GM12878 (cell line): ENCODE results near the gene BCR. TPM values are rescaled to one million over a fixed set of nuclear protein-coding genes. Genes with fewer than 3 reads are reported as not detected.

Experiments
- ATAC-seq: fragments of 200-7000 bp; cut with Tn5 transposase; 3 replicates; pipeline ENCODE4 v1.9.1; 2020; ENCODE audit warnings: mild to moderate bottlenecking, moderate library complexity
- BruUV-seq: library from RNA; stranded (reverse); fragments of 400-500 nt; replicated peaks from 2 replicates; lab custom pipeline; 2021; lab: Mats Ljungman, UMichigan
- CTCF ChIA-PET: fragments of 300-600 bp; sonication (Branson Sonifier 250); formaldehyde crosslinking; extraction: SDS; loops from one replicate; lab custom pipeline; 2021; ENCODE audit warnings: inconsistent platforms; lab: Yijun Ruan, JAX
- POLR2A ChIA-PET: fragments of 350-600 bp; formaldehyde crosslinking; extraction: SDS; loops from one replicate; lab custom pipeline; 2021; ENCODE audit warnings: inconsistent platforms; lab: Charles Lee
- RAD21 ChIA-PET: fragments of 300-600 bp; sonication (Branson Sonifier 250); formaldehyde crosslinking; loops from one replicate; lab custom pipeline; 2023; ENCODE audit warnings: antibody characterized with exemption; ENCODE audit not compliant: unreplicated experiment; lab: Charles Lee
- SMC1A ChIA-PET: fragments of 300-600 bp; sonication (Branson Sonifier 250); formaldehyde crosslinking; loops from one replicate; lab custom pipeline; 2023; ENCODE audit not compliant: unreplicated experiment, uncharacterized antibody; lab: Charles Lee
- DNase-seq: peaks from one replicate; pipeline ENCODE4 v3.0.0-alpha.2; 2011; ENCODE audit warnings: low read depth, low spot score
- FAIRE-seq: peaks from 3 replicates; lab custom pipeline; 2011; peaks lifted over from hg19 to GRCh38; lab: Jason Lieb, UNC
- H2AFZ ChIP-seq: 2 replicates; pipeline ENCODE4 v1.6.0; 2011; ENCODE audit warnings: low read depth, low read length, control low read depth; ENCODE audit not compliant: control insufficient read depth
- H3K27ac ChIP-seq: 2 replicates; pipeline ENCODE4 v1.5.1; 2011; ENCODE audit warnings: control low read depth; ENCODE audit not compliant: control insufficient read depth, insufficient read depth
- H3K27me3 ChIP-seq, 2 experiments: replicated peaks in 1 of 2; 2 replicates each; pipeline versions ENCODE4 v1.6.0 to v1.6.1; 2011; ENCODE audit warnings: low read length in 1 of 2; ENCODE audit not compliant: control insufficient read depth in 2 of 2, insufficient read depth in 2 of 2
- H3K36me3 ChIP-seq, 2 experiments: 2 replicates each; pipeline ENCODE4 v1.5.1; 2011; ENCODE audit warnings: low read length in 1 of 2; ENCODE audit not compliant: control insufficient read depth in 2 of 2, insufficient read depth in 2 of 2
- H3K4me1 ChIP-seq: 2 replicates; pipeline ENCODE4 v1.6.1; 2011; ENCODE audit warnings: mild to moderate bottlenecking, low read length, moderate library complexity, mixed read lengths; ENCODE audit not compliant: control insufficient read depth, insufficient read depth
- H3K4me2 ChIP-seq: 2 replicates; pipeline ENCODE4 v1.6.0; 2011; ENCODE audit warnings: control low read depth; ENCODE audit not compliant: control insufficient read depth, insufficient read depth
- H3K4me3 ChIP-seq: fragments of 200-600 bp; sonication (generic); 2 replicates; pipeline ENCODE4 v1.5.1; 2016
- H3K79me2 ChIP-seq: 2 replicates; pipeline ENCODE4 v1.6.0; 2011; ENCODE audit warnings: low read length; ENCODE audit not compliant: control insufficient read depth, insufficient read depth
- H3K9ac ChIP-seq: 2 replicates; pipeline ENCODE4 v1.8.0; 2011; ENCODE audit warnings: low read length, control low read depth, mixed read lengths; ENCODE audit not compliant: control insufficient read depth, insufficient read depth
- H3K9me3 ChIP-seq: replicated peaks from 3 replicates; pipeline ENCODE4 v1.5.1; 2011; ENCODE audit warnings: mild to moderate bottlenecking, low read length; ENCODE audit not compliant: control insufficient read depth, insufficient read depth
- H4K20me1 ChIP-seq: 2 replicates; pipeline ENCODE4 v1.6.0; 2011; ENCODE audit not compliant: control insufficient read depth, insufficient read depth
- JUNB ChIP-seq: IDR thresholded peaks from 2 replicates; pipeline ENCODE4 v1.6.1; 2016; ENCODE audit warnings: antibody characterized with exemption, mild to moderate bottlenecking
- NKRF ChIP-seq: fragments of 450-650 bp; conservative IDR thresholded peaks from 2 replicates; pipeline ENCODE4 v1.6.1; 2017; ENCODE audit warnings: mild to moderate bottlenecking, moderate library complexity
- NRF1 ChIP-seq: conservative IDR thresholded peaks from 2 replicates; pipeline ENCODE4 v1.6.1; 2011; ENCODE audit warnings: mild to moderate bottlenecking, low read depth, low read length, improper control_type of control experiment
- PAX5 ChIP-seq: IDR thresholded peaks from 2 replicates; pipeline ENCODE4 v1.6.1; 2011; ENCODE audit warnings: low read depth, low read length, borderline replicate concordance
- RBBP5 ChIP-seq: fragments of 200-600 bp; sonication (generic); conservative IDR thresholded peaks from 2 replicates; pipeline ENCODE4 v1.6.1; 2016
- RCOR1 ChIP-seq: conservative IDR thresholded peaks from 2 replicates; pipeline ENCODE4 v1.6.1; 2012; ENCODE audit warnings: low read depth, low read length, improper control_type of control experiment
- RUNX3 ChIP-seq: IDR thresholded peaks from 2 replicates; pipeline ENCODE4 v1.6.1; 2012; ENCODE audit warnings: low read length, inconsistent platforms
- SIN3A ChIP-seq: IDR thresholded peaks from 2 replicates; pipeline ENCODE4 v1.6.1; 2012; ENCODE audit warnings: low read depth, low read length, improper control_type of control experiment
- SMC3 ChIP-seq: IDR thresholded peaks from 2 replicates; pipeline ENCODE4 v1.6.1; 2011; ENCODE audit warnings: low read length, improper control_type of control experiment, borderline replicate concordance
- TCF3 ChIP-seq: IDR thresholded peaks from 2 replicates; pipeline ENCODE4 v1.6.1; 2012; ENCODE audit warnings: low read depth, mild to moderate bottlenecking, low read length, borderline replicate concordance; ENCODE audit not compliant: insufficient read depth
- ZBTB33 ChIP-seq: fragments of 450-650 bp; IDR thresholded peaks from 2 replicates; pipeline ENCODE4 v1.6.1; 2017; ENCODE audit warnings: mild to moderate bottlenecking
- ZNF687 ChIP-seq: fragments of 450-650 bp; IDR thresholded peaks from 2 replicates; pipeline ENCODE4 v1.6.1; 2017; ENCODE audit warnings: mild to moderate bottlenecking, moderate library complexity
- WGBS: methylation state at CpG from one replicate; pipeline ENCODE4 v1.1.6; 2016; ENCODE audit warnings: low lambda C conversion rate; ENCODE audit not compliant: insufficient replicate concordance, insufficient coverage; ENCODE audit errors: missing lambda C conversion rate; 5-methylcytosine and 5-hydroxymethylcytosine counted together
- in situ Hi-C: fragments of 300-500 bp; cut with MboI; formaldehyde crosslinking; loops from 9 replicates; pipeline ENCODE4 v1.14.3; 2018; ENCODE audit warnings: mixed read lengths
- intact Hi-C: fragments of 100-400 bp; cut with micrococcal nuclease; formaldehyde crosslinking; loops from one replicate; pipeline ENCODE4 v1.14.2; 2022; ENCODE audit not compliant: unreplicated experiment
- polyA plus RNA-seq, 11 experiments: library from polyadenylated mRNA; depleted of rRNA in 4 of 11; unstranded in 6 of 11; stranded (reverse) in 5 of 11; fragments of >200 nt; fragmentation: Nextera tagmentation in 4 of 11; fragmentation: Illumina TruSeq in 1 of 11; extraction: Ambion mirVana in 4 of 11; extraction: Trizol in 1 of 11; gene quantifications; 1 replicate in 1 of 11; 2 replicates in 10 of 11; pipeline versions ENCODE4 v1.2.1 to v1.2.3, GENCODE V29; 2011 to 2016; ENCODE audit warnings: inconsistent platforms in 2 of 11, missing spikeins in 2 of 11, low read depth in 1 of 11
- total RNA-seq, 4 experiments: library from RNA; depleted of rRNA in 3 of 4; stranded (reverse); fragments of >200 nt in 3 of 4; fragmentation: Illumina TruSeq in 1 of 4; extraction: Trizol in 1 of 4; gene quantifications; 2 replicates each; pipeline versions ENCODE4 v1.2.1 to v1.2.3, GENCODE V29; 2013 to 2021
- TF ChIP-seq, protein P1 (sequence below): fragments of 450-650 bp; IDR thresholded peaks from 2 replicates; pipeline ENCODE4 v1.6.1; 2014; ENCODE audit warnings: mild to moderate bottlenecking

The BCR gene
- total and polyA plus RNA-seq, 10 of the 15 experiments (the other 5 are each of a cell fraction or from before 2014, with no cell fraction given) = 1.7 to 64.7 (median 18.4) TPM

DNA sequence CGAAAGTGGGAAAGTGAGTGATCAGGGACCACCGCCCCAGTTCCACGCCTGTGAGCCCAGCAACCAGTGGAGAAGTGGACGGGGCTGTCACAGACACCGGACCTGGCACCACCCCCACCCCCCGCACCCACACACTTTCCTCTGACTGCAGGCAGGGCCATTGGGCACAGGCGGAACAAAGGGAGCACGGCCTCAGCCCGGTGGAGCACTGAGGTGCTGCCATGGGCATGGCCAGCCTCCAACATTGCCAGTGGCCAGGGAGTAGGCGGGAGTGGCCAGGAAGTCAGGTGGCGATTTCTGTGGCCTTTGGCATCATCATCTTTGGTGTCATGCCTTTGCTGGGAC, 78.5 kb downstream of the BCR start (continued):
- TF ChIP-seq NKRF (no peak), SIN3A (no peak)
- TF ChIP-seq, all 136 proteins: peak for 0

DNA sequence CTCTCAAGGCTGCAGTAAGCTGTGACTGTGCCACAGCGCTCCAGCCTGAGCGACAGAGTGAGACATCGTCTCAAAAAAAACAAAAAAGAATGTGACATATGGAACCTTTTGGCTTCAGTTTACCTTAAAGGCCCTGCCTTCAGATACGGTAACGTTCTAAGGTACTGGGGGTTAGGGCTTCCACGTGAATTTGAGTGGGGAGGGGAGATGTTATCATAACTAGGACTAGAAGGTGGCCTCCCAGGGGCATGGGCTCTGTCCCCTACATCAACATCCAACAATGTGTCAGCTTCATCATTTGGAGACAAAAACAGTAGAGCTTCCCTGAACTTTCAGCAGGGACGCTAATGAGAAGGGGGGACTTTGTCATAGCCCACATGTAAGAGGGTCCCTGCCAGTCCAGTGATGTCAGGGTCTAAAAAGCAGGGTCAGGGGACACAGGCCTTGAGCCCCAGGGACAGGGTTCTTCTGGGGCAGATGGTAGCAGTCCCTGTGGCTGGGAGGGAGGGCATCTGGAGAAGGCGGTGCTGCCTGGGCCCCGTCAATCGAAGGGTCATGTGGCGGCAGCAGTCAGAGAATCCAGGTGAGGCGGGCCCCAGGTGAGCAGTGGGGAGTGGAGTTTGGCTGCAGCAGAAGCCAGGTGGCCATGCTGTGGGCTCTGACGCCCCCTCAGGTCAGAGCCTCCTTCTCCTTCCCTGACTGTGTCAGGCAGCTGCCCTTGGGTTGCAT, 79.8 kb downstream of the BCR start:
- no peaks in the 10 kb centered on the region for H4K20me1 ChIP-seq
- no peak overlapping the region for H3K27ac ChIP-seq
- H3K79me2 ChIP-seq = no peaks in the 10 kb centered on the region
- ChIA-PET POLR2A (no interaction called here), SMC1A (no interaction called here), CTCF (no interaction called here), RAD21 (no interaction called here)
- no peak for TF ChIP-seq ZBTB33
- TF ChIP-seq RUNX3 = no peak
- TF ChIP-seq RCOR1 = no peak
- TF ChIP-seq SMC3 = no peak
- TF ChIP-seq, protein P1, sequence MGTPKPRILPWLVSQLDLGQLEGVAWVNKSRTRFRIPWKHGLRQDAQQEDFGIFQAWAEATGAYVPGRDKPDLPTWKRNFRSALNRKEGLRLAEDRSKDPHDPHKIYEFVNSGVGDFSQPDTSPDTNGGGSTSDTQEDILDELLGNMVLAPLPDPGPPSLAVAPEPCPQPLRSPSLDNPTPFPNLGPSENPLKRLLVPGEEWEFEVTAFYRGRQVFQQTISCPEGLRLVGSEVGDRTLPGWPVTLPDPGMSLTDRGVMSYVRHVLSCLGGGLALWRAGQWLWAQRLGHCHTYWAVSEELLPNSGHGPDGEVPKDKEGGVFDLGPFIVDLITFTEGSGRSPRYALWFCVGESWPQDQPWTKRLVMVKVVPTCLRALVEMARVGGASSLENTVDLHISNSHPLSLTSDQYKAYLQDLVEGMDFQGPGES = no peak
- no peak for TF ChIP-seq JUNB
- TF ChIP-seq PAX5 = no peak
- no peak for TF ChIP-seq ZNF687
- TF ChIP-seq NRF1 = no peak
- no peak for TF ChIP-seq RBBP5
- TF ChIP-seq TCF3 = no peak
- H3K36me3 ChIP-seq = peaks cover 3 to 62% of the 10 kb centered on the region in 2 experiments; a peak in 3 of 4 replicates
- no peak overlapping the region for H3K4me3 ChIP-seq
- no peak for ATAC-seq
- no peak overlapping the region for H3K4me2 ChIP-seq
- no peaks in the 10 kb centered on the region for H3K27me3 ChIP-seq
- H3K9ac ChIP-seq = no peak overlapping the region
- peaks cover 17% of the 10 kb centered on the region for H3K4me1 ChIP-seq
- BruUV-seq = no TSS peak
- H2AFZ ChIP-seq = no peak overlapping the region
- WGBS = 89% methylated on average over 13 of the region's 13 CpGs
- intact Hi-C loops = no loop called here
- no peak for DNase-seq
- in situ Hi-C loops = no loop called here
- FAIRE-seq = no peak
- no peaks in the 10 kb centered on the region for H3K9me3 ChIP-seq
